H1 (cell line): ENCODE results near the gene ARPC4.

Experiments used
- BRCA1 ChIP-seq: IDR thresholded peaks from 2 replicates; pipeline ENCODE4 v1.6.1; 2012; ENCODE audit warnings: low read depth, low read length, improper control_type of control experiment
- CTCF ChIP-seq, 3 experiments: IDR thresholded peaks; 1 replicate in 2 of 3; 2 replicates in 1 of 3; pipeline versions ENCODE4 v1.5.1 to v1.6.1; 2011; ENCODE audit warnings: low read length in 3 of 3, mild to moderate bottlenecking in 3 of 3, inconsistent platforms in 2 of 3, low read depth in 1 of 3, moderate library complexity in 1 of 3; ENCODE audit not compliant: insufficient read depth in 1 of 3; ENCODE audit errors: control extremely low read depth in 1 of 3
- POLR2AphosphoS5 ChIP-seq: IDR thresholded peaks from 2 replicates; pipeline ENCODE4 v1.6.1; 2011; ENCODE audit warnings: low read depth, low read length
- SP1 ChIP-seq: IDR thresholded peaks from 2 replicates; pipeline ENCODE4 v1.6.1; 2011; ENCODE audit warnings: low read depth, low read length
- SUZ12 ChIP-seq: fragments of 200-600 bp; sonication (generic); IDR thresholded peaks from 2 replicates; pipeline ENCODE4 v1.6.1; 2012; ENCODE audit warnings: mild to moderate bottlenecking, inconsistent platforms, low read length, moderate library complexity, mixed read lengths
- ZNF274 ChIP-seq: IDR thresholded peaks from 2 replicates; pipeline ENCODE4 v1.7.0; 2012; ENCODE audit warnings: low read length, borderline replicate concordance; ENCODE audit errors: extremely low read depth

- TF ChIP-seq CTCF (IDR thresholded peaks at IDR 0.05; ENCODE audit: control extremely low read depth in 1 of 3, insufficient read depth in 1 of 3, low read depth in 1 of 3, low read length in 3 of 3): no peak
- no peak for TF ChIP-seq BRCA1
- TF ChIP-seq POLR2AphosphoS5: no peak
- no peak for TF ChIP-seq SUZ12
- no peak for TF ChIP-seq SP1
- TF ChIP-seq ZNF274: no peak
Observed at GRCh38 chr3:9778143-9779074, 14.5 kb upstream of the ARPC4 start.
